ENCODE results near the gene ZCRB1.

The ZCRB1 gene

DNA sequence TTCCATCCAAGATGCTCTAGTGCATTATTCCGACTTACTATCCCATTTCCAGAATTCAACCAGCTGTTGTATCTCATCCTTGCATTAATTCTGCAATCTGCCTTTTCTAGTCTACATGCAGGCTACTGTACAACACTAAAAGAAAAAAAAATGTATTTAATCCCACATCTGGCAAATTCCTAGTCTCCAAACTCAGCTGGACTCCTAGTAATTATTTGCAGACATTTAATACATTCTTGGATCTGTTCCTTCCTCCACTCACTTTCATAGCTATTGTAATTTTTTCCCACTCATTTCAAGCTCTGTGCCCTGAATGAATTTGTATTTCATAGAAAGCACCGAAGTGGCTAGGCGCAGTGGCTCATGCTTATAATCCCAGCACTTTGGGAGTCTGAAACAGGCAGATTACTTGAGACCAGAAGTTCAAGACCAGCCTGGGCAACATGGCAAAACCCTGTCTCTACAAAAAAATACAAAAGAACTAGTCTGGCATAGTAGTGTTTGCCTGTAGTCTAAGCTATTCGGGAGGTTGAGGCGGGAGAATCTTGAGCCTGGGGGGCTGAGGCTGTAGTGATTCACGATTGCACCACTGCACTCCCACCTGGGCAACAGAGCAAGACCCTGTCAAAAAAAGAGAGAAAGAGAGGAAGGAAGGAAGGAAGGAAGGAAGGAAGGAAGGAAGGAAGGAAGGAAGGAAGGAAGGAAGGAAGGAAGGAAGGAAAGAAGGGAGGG, 48.3 kb downstream of the ZCRB1 start:
- no peak for DNase-seq
- Histone ChIP-seq H3K56ac (ENCODE audit: low read length) (no peak overlapping the region), H3K4me1 (ENCODE audit: control insufficient read depth, low read depth, low read length) (no peaks in the 10 kb centered on the region), H4K5ac (ENCODE audit: low read length) (no peak overlapping the region), H3K18ac (ENCODE audit: low read length) (no peak overlapping the region), H2BK5ac (ENCODE audit: low read length) (no peak overlapping the region), H3K27ac (ENCODE audit: low read depth, low read length) (no peak overlapping the region), H2BK15ac (replicated peaks; ENCODE audit: low read depth) (no peak overlapping the region), H3K23ac (ENCODE audit: low read length) (no peak overlapping the region), H3K36me3 (ENCODE audit: control insufficient read depth, insufficient read depth, low read length) (no peaks in the 10 kb centered on the region), H3K79me2 (ENCODE audit: control insufficient read depth, insufficient read depth, low read length) (no peaks in the 10 kb centered on the region), H2AK5ac (ENCODE audit: low read length) (no peak overlapping the region), H2BK120ac (ENCODE audit: low read depth, low read length) (no peak overlapping the region), H3K4ac (ENCODE audit: low read depth, low read length) (no peak overlapping the region), H3K79me1 (ENCODE audit: low read length) (no peaks in the 10 kb centered on the region), H3K9ac (ENCODE audit: low read length) (no peak overlapping the region), H3K27me3 (ENCODE audit: insufficient read depth, low read length, poor library complexity) (no peaks in the 10 kb centered on the region), H3K4me2 (ENCODE audit: low read length) (no peak overlapping the region), H4K8ac (ENCODE audit: low read depth, low read length) (no peak overlapping the region), H3K4me3 (ENCODE audit: low read length) (no peak overlapping the region)
- WGBS (ENCODE audit: extremely low coverage, insufficient coverage, low lambda C conversion rate): no CpG with 5 or more reads among the region's 6 CpGs

DNA sequence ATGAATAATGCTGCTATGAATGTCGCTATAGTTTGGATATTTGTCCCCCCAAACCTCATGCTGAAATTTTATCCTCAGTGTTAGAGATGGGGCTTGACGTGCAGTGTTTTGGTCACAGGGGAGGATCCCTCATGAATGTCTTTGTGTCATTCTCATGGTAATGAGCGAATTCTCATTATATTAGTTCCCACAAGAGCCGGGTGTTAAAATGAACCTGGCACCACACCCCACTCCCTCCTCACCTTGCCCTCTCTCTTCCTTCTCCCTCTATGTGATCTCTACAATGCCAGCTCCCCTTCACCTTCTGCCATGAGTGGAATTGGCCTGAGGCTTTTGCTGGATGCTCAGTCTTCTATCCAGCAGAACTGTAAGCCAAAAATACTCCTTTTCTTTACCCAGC, 50.4 kb downstream of the ZCRB1 start:
- no peak for DNase-seq
- no peaks in the 10 kb centered on the region for H3K79me2 ChIP-seq (ENCODE audit: control insufficient read depth, insufficient read depth, low read length)
- H3K18ac ChIP-seq (ENCODE audit: low read length): no peak overlapping the region
- H3K4me3 ChIP-seq (ENCODE audit: low read length): no peak overlapping the region
- no peak overlapping the region for H3K23ac ChIP-seq (ENCODE audit: low read length)
- no peak overlapping the region for H2AK5ac ChIP-seq (ENCODE audit: low read length)
- no peak overlapping the region for H2BK5ac ChIP-seq (ENCODE audit: low read length)
- H3K36me3 ChIP-seq (ENCODE audit: control insufficient read depth, insufficient read depth, low read length): no peaks in the 10 kb centered on the region
- H3K4me2 ChIP-seq (ENCODE audit: low read length): no peak overlapping the region
- H3K56ac ChIP-seq (ENCODE audit: low read length): no peak overlapping the region
- no CpG with 5 or more reads among the region's 4 CpGs for WGBS (ENCODE audit: extremely low coverage, insufficient coverage, low lambda C conversion rate)
- no peak overlapping the region for H2BK120ac ChIP-seq (ENCODE audit: low read depth, low read length)
- H3K79me1 ChIP-seq (ENCODE audit: low read length): no peaks in the 10 kb centered on the region
- H3K27me3 ChIP-seq (ENCODE audit: insufficient read depth, low read length, poor library complexity): no peaks in the 10 kb centered on the region
- H3K27ac ChIP-seq (ENCODE audit: low read depth, low read length): no peak overlapping the region
- no peak overlapping the region for H3K9ac ChIP-seq (ENCODE audit: low read length)
- H4K8ac ChIP-seq (ENCODE audit: low read depth, low read length): no peak overlapping the region
- H3K4me1 ChIP-seq (ENCODE audit: control insufficient read depth, low read depth, low read length): no peaks in the 10 kb centered on the region
- H3K4ac ChIP-seq (ENCODE audit: low read depth, low read length): no peak overlapping the region
- H4K5ac ChIP-seq (ENCODE audit: low read length): no peak overlapping the region
- no peak overlapping the region for H2BK15ac ChIP-seq (replicated peaks; ENCODE audit: low read depth)

DNA sequence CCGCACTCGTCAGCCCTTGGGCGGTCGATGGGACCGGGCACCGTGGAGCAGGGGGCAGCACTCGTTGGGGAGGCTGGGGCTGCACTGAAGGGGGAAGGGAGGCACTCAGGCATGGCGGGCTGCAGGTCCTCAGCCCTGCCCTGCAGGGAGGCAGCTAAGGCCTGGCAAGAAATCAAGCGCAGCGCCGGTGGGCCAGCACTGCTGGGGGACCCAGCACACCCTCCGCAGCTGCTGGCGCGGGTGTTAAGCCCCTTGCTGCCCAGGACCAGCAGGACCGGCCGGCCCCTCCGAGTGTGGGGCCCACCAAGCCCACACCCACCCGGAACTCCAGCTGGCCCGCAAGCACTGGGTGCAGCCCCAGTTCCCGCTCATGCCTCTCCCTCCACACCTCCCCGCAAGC, 52.2 kb downstream of the ZCRB1 start:
- H4K8ac ChIP-seq (ENCODE audit: low read depth, low read length): no peak overlapping the region
- no peaks in the 10 kb centered on the region for H3K4me1 ChIP-seq (ENCODE audit: control insufficient read depth, low read depth, low read length)
- no peak overlapping the region for H3K18ac ChIP-seq (ENCODE audit: low read length)
- no peak for DNase-seq
- H2BK5ac ChIP-seq (ENCODE audit: low read length): no peak overlapping the region
- H3K27ac ChIP-seq (ENCODE audit: low read depth, low read length): no peak overlapping the region
- no peak overlapping the region for H2BK15ac ChIP-seq (replicated peaks; ENCODE audit: low read depth)
- no peaks in the 10 kb centered on the region for H3K36me3 ChIP-seq (ENCODE audit: control insufficient read depth, insufficient read depth, low read length)
- no peak overlapping the region for H3K56ac ChIP-seq (ENCODE audit: low read length)
- no peak overlapping the region for H3K9ac ChIP-seq (ENCODE audit: low read length)
- H3K4me2 ChIP-seq (ENCODE audit: low read length): no peak overlapping the region
- no peaks in the 10 kb centered on the region for H3K27me3 ChIP-seq (ENCODE audit: insufficient read depth, low read length, poor library complexity)
- WGBS (ENCODE audit: extremely low coverage, insufficient coverage, low lambda C conversion rate): no CpG with 5 or more reads among the region's 21 CpGs
- no peak overlapping the region for H3K4ac ChIP-seq (ENCODE audit: low read depth, low read length)
- H2AK5ac ChIP-seq (ENCODE audit: low read length): no peak overlapping the region
- no peak overlapping the region for H3K4me3 ChIP-seq (ENCODE audit: low read length)
- no peaks in the 10 kb centered on the region for H3K79me1 ChIP-seq (ENCODE audit: low read length)
- no peak overlapping the region for H3K23ac ChIP-seq (ENCODE audit: low read length)
- no peak overlapping the region for H2BK120ac ChIP-seq (ENCODE audit: low read depth, low read length)
- no peaks in the 10 kb centered on the region for H3K79me2 ChIP-seq (ENCODE audit: control insufficient read depth, insufficient read depth, low read length)
- H4K5ac ChIP-seq (ENCODE audit: low read length): no peak overlapping the region

DNA sequence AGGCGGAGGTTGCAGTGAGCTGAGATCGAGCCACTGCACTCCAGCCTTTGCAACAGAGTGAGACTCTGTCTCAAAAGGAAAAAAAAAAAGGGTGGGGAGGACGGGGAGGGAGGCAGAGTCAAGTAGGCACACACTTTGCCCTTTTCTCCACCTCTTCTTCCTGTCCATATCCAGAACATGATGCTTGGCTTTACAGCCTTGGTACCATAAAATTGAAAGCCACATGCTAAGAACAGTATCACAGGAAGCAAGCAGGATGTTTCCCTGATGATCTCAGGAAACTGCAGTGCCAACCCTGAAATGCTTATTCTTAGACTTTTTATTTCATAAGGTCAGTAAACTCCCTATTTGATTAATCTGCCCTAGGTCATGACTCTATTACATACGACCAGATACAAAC, 55.3 kb downstream of the ZCRB1 start:
- H3K18ac ChIP-seq (ENCODE audit: low read length): no peak overlapping the region
- no peak overlapping the region for H3K4me3 ChIP-seq (ENCODE audit: low read length)
- no peak overlapping the region for H4K8ac ChIP-seq (ENCODE audit: low read depth, low read length)
- H3K36me3 ChIP-seq (ENCODE audit: control insufficient read depth, insufficient read depth, low read length): no peaks in the 10 kb centered on the region
- H3K4me2 ChIP-seq (ENCODE audit: low read length): no peak overlapping the region
- H2BK120ac ChIP-seq (ENCODE audit: low read depth, low read length): no peak overlapping the region
- no peak overlapping the region for H4K5ac ChIP-seq (ENCODE audit: low read length)
- DNase-seq: no peak
- no peaks in the 10 kb centered on the region for H3K79me2 ChIP-seq (ENCODE audit: control insufficient read depth, insufficient read depth, low read length)
- H3K4me1 ChIP-seq (ENCODE audit: control insufficient read depth, low read depth, low read length): no peaks in the 10 kb centered on the region
- H3K4ac ChIP-seq (ENCODE audit: low read depth, low read length): no peak overlapping the region
- H2AK5ac ChIP-seq (ENCODE audit: low read length): no peak overlapping the region
- no peak overlapping the region for H2BK5ac ChIP-seq (ENCODE audit: low read length)
- no peak overlapping the region for H3K56ac ChIP-seq (ENCODE audit: low read length)
- H3K79me1 ChIP-seq (ENCODE audit: low read length): no peaks in the 10 kb centered on the region
- H3K27me3 ChIP-seq (ENCODE audit: insufficient read depth, low read length, poor library complexity): no peaks in the 10 kb centered on the region
- no peak overlapping the region for H3K9ac ChIP-seq (ENCODE audit: low read length)
- H2BK15ac ChIP-seq (replicated peaks; ENCODE audit: low read depth): no peak overlapping the region
- H3K23ac ChIP-seq (ENCODE audit: low read length): no peak overlapping the region
- no CpG with 5 or more reads among the region's 4 CpGs for WGBS (ENCODE audit: extremely low coverage, insufficient coverage, low lambda C conversion rate)
- no peak overlapping the region for H3K27ac ChIP-seq (ENCODE audit: low read depth, low read length)

DNA sequence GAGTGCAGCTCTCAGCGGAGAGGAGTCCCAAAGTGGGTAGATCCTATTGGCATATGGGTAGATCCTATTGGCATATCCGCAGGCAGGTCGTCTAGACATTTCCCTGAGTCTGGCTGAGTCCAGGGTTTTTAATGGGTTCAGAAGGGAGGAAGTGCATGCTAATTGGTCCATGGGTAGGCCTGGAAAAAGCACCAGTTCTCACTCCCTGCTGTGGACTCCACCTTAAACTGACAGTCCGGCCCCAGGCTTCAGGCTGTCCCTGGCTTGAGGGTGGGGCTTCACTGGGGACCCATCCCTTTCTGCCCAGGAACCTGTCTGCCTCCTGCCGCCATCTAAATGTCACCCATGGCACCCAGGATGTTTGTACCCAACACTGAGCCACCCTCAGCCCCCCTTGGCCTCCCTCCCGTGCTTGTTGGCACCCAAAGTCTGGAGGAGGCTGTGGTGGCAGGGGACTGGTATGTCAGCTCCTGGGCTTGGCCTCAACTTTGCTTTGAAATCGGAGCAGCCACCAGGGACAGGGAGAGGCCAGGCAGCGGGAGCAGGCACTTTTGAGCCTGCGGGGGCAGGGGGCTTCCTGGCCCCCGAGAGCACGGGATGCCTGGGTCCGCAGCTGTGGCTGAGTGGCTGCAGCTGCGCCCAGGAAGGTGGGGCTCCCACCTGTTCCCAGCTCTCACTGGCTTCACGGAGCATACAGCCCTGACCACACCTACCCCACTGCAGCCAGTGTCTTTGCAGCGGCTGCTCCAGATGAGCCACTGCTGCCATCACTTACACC, 58.3 kb downstream of the ZCRB1 start:
- H3K9ac ChIP-seq (ENCODE audit: low read length): no peak overlapping the region
- H2BK15ac ChIP-seq (replicated peaks; ENCODE audit: low read depth): no peak overlapping the region
- no peaks in the 10 kb centered on the region for H3K27me3 ChIP-seq (ENCODE audit: insufficient read depth, low read length, poor library complexity)
- H3K27ac ChIP-seq (ENCODE audit: low read depth, low read length): no peak overlapping the region
- no peak overlapping the region for H4K8ac ChIP-seq (ENCODE audit: low read depth, low read length)
- H2BK120ac ChIP-seq (ENCODE audit: low read depth, low read length): no peak overlapping the region
- no peak overlapping the region for H3K4me2 ChIP-seq (ENCODE audit: low read length)
- no peak overlapping the region for H3K4me3 ChIP-seq (ENCODE audit: low read length)
- no peak overlapping the region for H4K5ac ChIP-seq (ENCODE audit: low read length)
- no peak overlapping the region for H2AK5ac ChIP-seq (ENCODE audit: low read length)
- DNase-seq: no peak
- H3K79me2 ChIP-seq (ENCODE audit: control insufficient read depth, insufficient read depth, low read length): no peaks in the 10 kb centered on the region
- H2BK5ac ChIP-seq (ENCODE audit: low read length): no peak overlapping the region
- no peak overlapping the region for H3K23ac ChIP-seq (ENCODE audit: low read length)
- H3K36me3 ChIP-seq (ENCODE audit: control insufficient read depth, insufficient read depth, low read length): no peaks in the 10 kb centered on the region
- no peak overlapping the region for H3K4ac ChIP-seq (ENCODE audit: low read depth, low read length)
- H3K56ac ChIP-seq (ENCODE audit: low read length): no peak overlapping the region
- no peak overlapping the region for H3K18ac ChIP-seq (ENCODE audit: low read length)
- H3K4me1 ChIP-seq (ENCODE audit: control insufficient read depth, low read depth, low read length): no peaks in the 10 kb centered on the region
- no peaks in the 10 kb centered on the region for H3K79me1 ChIP-seq (ENCODE audit: low read length)
- no CpG with 5 or more reads among the region's 15 CpGs for WGBS (ENCODE audit: extremely low coverage, insufficient coverage, low lambda C conversion rate)

All from mesendoderm (in vitro differentiated cells).